ENCODE results near the gene RRP36. TPM values are rescaled to one million over a fixed set of nuclear protein-coding genes. Genes with fewer than 3 reads are reported as not detected.

Gene RRP36
- 10 to 100 TPM; 28.3 to 29.7 TPM for total RNA-seq

GRCh38 chr6:43021270-43022047, at the start of gene RRP36:
RRP36 (plus strand) TSS chr6:43021623; CDS start chr6:43021655, 32 bp downstream.
- no peaks in the 10 kb centered on the region for H3K27me3 ChIP-seq
- TF ChIP-seq CTCF (IDR thresholded peaks at IDR 0.05) (no peak), POLR2A (IDR thresholded peaks at IDR 0.05) (peak; percentile 38 to 77 (median 69))
- ATAC-seq (peak; percentile 92), DNase-seq (peak; percentile 79 to 86 (median 80))
- H3K4me3 ChIP-seq = peak within 1 kb of the TSS; percentile 75 to 86
- 0 to 1% methylated on average over 14 to 52 of the region's 56 CpGs for WGBS, 2 donors
- H3K27ac ChIP-seq = peak within 1 kb of the TSS; percentile 71 to 86 (median 80)
- peaks cover 0 to 9% of the 10 kb centered on the region in 2 donors for H3K36me3 ChIP-seq (replicated peaks in 1 of 2; ENCODE audit: insufficient read depth in 1 of 2, low read depth in 2 of 2)
- peaks cover 46% of the 10 kb centered on the region for H3K4me1 ChIP-seq
- H3K9me3 ChIP-seq = no peaks in the 10 kb centered on the region
- intact Hi-C loops (cut with DNase I) = no loop called here

GRCh38 chr6:42971746-42972327, 49.6 kb upstream of the RRP36 start:
- Histone ChIP-seq H3K27me3 (no peaks in the 10 kb centered on the region), H3K4me3 (no peak overlapping the region), H3K4me1 (peaks cover 27% of the 10 kb centered on the region), H3K36me3 (replicated peaks in 1 of 2; ENCODE audit: insufficient read depth in 1 of 2, low read depth in 2 of 2) (no peaks in the 10 kb centered on the region), H3K27ac (peak overlapping the region in 2 of 4 donors; percentile 31 to 67), H3K9me3 (no peaks in the 10 kb centered on the region)
- 69 to 83% methylated on average over 3 of the region's 3 CpGs for WGBS, 2 donors
- no peak for ATAC-seq
- TF ChIP-seq POLR2A (IDR thresholded peaks at IDR 0.05) (no peak), CTCF (IDR thresholded peaks at IDR 0.05) (no peak)
- intact Hi-C loops (cut with DNase I) = no loop called here
- DNase-seq = no peak

- Histone ChIP-seq H3K4me3 (no peak overlapping the region), H3K36me3 (replicated peaks in 1 of 2; ENCODE audit: insufficient read depth in 1 of 2, low read depth in 2 of 2) (no peaks in the 10 kb centered on the region), H3K27me3 (no peaks in the 10 kb centered on the region), H3K27ac (no peak overlapping the region), H3K9me3 (no peaks in the 10 kb centered on the region), H3K4me1 (peaks cover 40% of the 10 kb centered on the region)
- ATAC-seq (no peak), DNase-seq (no peak)
- intact Hi-C loops (cut with DNase I) = no loop called here
- no peak for TF ChIP-seq POLR2A (IDR thresholded peaks at IDR 0.05)
- no peak for TF ChIP-seq CTCF (IDR thresholded peaks at IDR 0.05)
- WGBS, 2 donors = 92 to 97% methylated on average over 3 of the region's 3 CpGs
Observed at GRCh38 chr6:42973926-42974325, 47.5 kb upstream of the RRP36 start.

GRCh38 chr6:42974919-42975505, 46.4 kb upstream of the RRP36 start:
- no peaks in the 10 kb centered on the region for H3K27me3 ChIP-seq
- H3K4me1 ChIP-seq = peaks cover 42% of the 10 kb centered on the region
- H3K9me3 ChIP-seq = no peaks in the 10 kb centered on the region
- TF ChIP-seq CTCF (IDR thresholded peaks at IDR 0.05) (no peak), POLR2A (IDR thresholded peaks at IDR 0.05) (no peak)
- no peak overlapping the region for H3K4me3 ChIP-seq
- DNase-seq (no peak), ATAC-seq (no peak)
- no peak overlapping the region for H3K27ac ChIP-seq
- no peaks in the 10 kb centered on the region for H3K36me3 ChIP-seq (replicated peaks in 1 of 2; ENCODE audit: insufficient read depth in 1 of 2, low read depth in 2 of 2)
- intact Hi-C loops (cut with DNase I) = no loop called here
- 69 to 70% methylated on average over 5 of the region's 5 CpGs for whole genome bisulfite sequencing, 2 donors

Measured in body of pancreas (tissue), 4 donors.